Gastrocnemius medialis (tissue), 4 donors: ENCODE measurements around the gene HSD3B7.

ENCODE experiments used
- CTCF ChIP-seq, 5 experiments: fragments of 450-650 bp in 3 of 5; fragments of 200-600 bp in 2 of 5; sonication (generic) in 2 of 5; IDR thresholded peaks in 4 of 5; conservative IDR thresholded peaks in 1 of 5; 1 replicate in 4 of 5; 2 replicates in 1 of 5; pipeline ENCODE4 v1.5.1; 2016 to 2019; ENCODE audit warnings: antibody characterized with exemption in 5 of 5, mild to moderate bottlenecking in 3 of 5, moderate library complexity in 3 of 5
- POLR2A ChIP-seq, 2 donors: fragments of 450-650 bp; IDR thresholded peaks; one replicate each; pipeline ENCODE4 v1.6.1; 2017; ENCODE audit warnings: antibody characterized with exemption in 2 of 2, mild to moderate bottlenecking in 2 of 2, moderate library complexity in 2 of 2

GRCh38 chr16:30977502-30977901 is 7.5 kb upstream of the HSD3B7 start:
- TF ChIP-seq CTCF (IDR thresholded peaks at IDR 0.05 in 4 of 5, conservative IDR thresholded peaks at IDR 0.05 in 1 of 5) (no peak), POLR2A (IDR thresholded peaks at IDR 0.05) (no peak)
